GM12878 (cell line): ENCODE data around the gene CDC123. TPM values are rescaled to one million over a fixed set of nuclear protein-coding genes. Genes with fewer than 3 reads are reported as not detected.

ENCODE experiments used
- CHD1 ChIP-seq: IDR thresholded peaks from 2 replicates; pipeline ENCODE4 v1.6.1; 2012; ENCODE audit warnings: low read depth, low read length, improper control_type of control experiment
- CHD4 ChIP-seq: fragments of 200-600 bp; sonication (generic); IDR thresholded peaks from 2 replicates; pipeline ENCODE4 v1.6.1; 2016; ENCODE audit warnings: mild to moderate bottlenecking
- E4F1 ChIP-seq: fragments of 450-650 bp; IDR thresholded peaks from 2 replicates; pipeline ENCODE4 v1.6.1; 2018; ENCODE audit warnings: borderline replicate concordance, mild to moderate bottlenecking; ENCODE audit not compliant: partially characterized antibody
- GATAD2B ChIP-seq: fragments of 450-650 bp; conservative IDR thresholded peaks from 2 replicates; pipeline ENCODE4 v1.6.1; 2017; ENCODE audit warnings: low read depth, mild to moderate bottlenecking, moderate library complexity
- IRF3 ChIP-seq: fragments of 450-650 bp; IDR thresholded peaks from 2 replicates; pipeline ENCODE4 v1.6.1; 2014; ENCODE audit warnings: mild to moderate bottlenecking
- KLF5 ChIP-seq: fragments of 450-650 bp; IDR thresholded peaks from 2 replicates; pipeline ENCODE4 v1.6.1; 2014; ENCODE audit warnings: mild to moderate bottlenecking; ENCODE audit not compliant: partially characterized antibody
- MTA2 ChIP-seq: fragments of 450-650 bp; IDR thresholded peaks from 2 replicates; pipeline ENCODE4 v1.6.1; 2016; ENCODE audit warnings: low read depth, mild to moderate bottlenecking, moderate library complexity
- MYB ChIP-seq: fragments of 150-350 bp; IDR thresholded peaks from 2 replicates; pipeline ENCODE4 v1.6.1; 2014; ENCODE audit warnings: mild to moderate bottlenecking, low read depth, low read length, borderline replicate concordance
- NR2C1 ChIP-seq: fragments of 450-650 bp; IDR thresholded peaks from 2 replicates; pipeline ENCODE4 v1.6.1; 2017; ENCODE audit warnings: antibody characterized with exemption, mild to moderate bottlenecking, moderate library complexity
- PAX5 ChIP-seq: IDR thresholded peaks from 2 replicates; pipeline ENCODE4 v1.6.1; 2011; ENCODE audit warnings: low read depth, low read length, borderline replicate concordance
- POLR2AphosphoS2 ChIP-seq: IDR thresholded peaks from 2 replicates; pipeline ENCODE4 v1.6.1; 2011; ENCODE audit warnings: low read depth, mild to moderate bottlenecking, low read length, improper control_type of control experiment, moderate library complexity
- SKIL ChIP-seq: fragments of 450-650 bp; IDR thresholded peaks from 2 replicates; pipeline ENCODE4 v1.6.1; 2017; ENCODE audit warnings: mild to moderate bottlenecking, low read depth, inconsistent platforms; ENCODE audit not compliant: poor library complexity, severe bottlenecking
- YY1 ChIP-seq: IDR thresholded peaks from 2 replicates; pipeline ENCODE4 v1.6.1; 2011; ENCODE audit warnings: low read depth, mild to moderate bottlenecking, low read length
- ZBTB11 ChIP-seq: fragments of 450-650 bp; formaldehyde crosslinking; IDR thresholded peaks from 2 replicates; pipeline ENCODE4 v1.5.0; 2022; ENCODE audit warnings: mild to moderate bottlenecking, missing genetic modification characterization
- ZNF207 ChIP-seq: fragments of 450-650 bp; IDR thresholded peaks from 2 replicates; pipeline ENCODE4 v1.6.1; 2014; ENCODE audit warnings: antibody characterized with exemption, mild to moderate bottlenecking, borderline replicate concordance
- polyA plus RNA-seq, 11 experiments: library from polyadenylated mRNA; depleted of rRNA in 4 of 11; unstranded in 6 of 11; stranded (reverse) in 5 of 11; fragments of >200 nt; fragmentation: Nextera tagmentation in 4 of 11; fragmentation: Illumina TruSeq in 1 of 11; extraction: Ambion mirVana in 4 of 11; extraction: Trizol in 1 of 11; gene quantifications; 1 replicate in 1 of 11; 2 replicates in 10 of 11; pipeline versions ENCODE4 v1.2.1 to v1.2.3, GENCODE V29; 2011 to 2016; ENCODE audit warnings: inconsistent platforms in 2 of 11, missing spikeins in 2 of 11, low read depth in 1 of 11
- total RNA-seq, 4 experiments: library from RNA; depleted of rRNA in 3 of 4; stranded (reverse); fragments of >200 nt in 3 of 4; fragmentation: Illumina TruSeq in 1 of 4; extraction: Trizol in 1 of 4; gene quantifications; 2 replicates each; pipeline versions ENCODE4 v1.2.1 to v1.2.3, GENCODE V29; 2013 to 2021
- TF ChIP-seq, protein P1 (sequence below): IDR thresholded peaks from 2 replicates; pipeline ENCODE4 v1.6.1; 2012; ENCODE audit warnings: mild to moderate bottlenecking, low read depth, low read length

The CDC123 gene
- total and polyA plus RNA-seq, 10 of the 15 experiments (the other 5 are each of a cell fraction or from before 2014, with no cell fraction given): 128 to 360 (median 209) TPM

- TF ChIP-seq, protein P1, sequence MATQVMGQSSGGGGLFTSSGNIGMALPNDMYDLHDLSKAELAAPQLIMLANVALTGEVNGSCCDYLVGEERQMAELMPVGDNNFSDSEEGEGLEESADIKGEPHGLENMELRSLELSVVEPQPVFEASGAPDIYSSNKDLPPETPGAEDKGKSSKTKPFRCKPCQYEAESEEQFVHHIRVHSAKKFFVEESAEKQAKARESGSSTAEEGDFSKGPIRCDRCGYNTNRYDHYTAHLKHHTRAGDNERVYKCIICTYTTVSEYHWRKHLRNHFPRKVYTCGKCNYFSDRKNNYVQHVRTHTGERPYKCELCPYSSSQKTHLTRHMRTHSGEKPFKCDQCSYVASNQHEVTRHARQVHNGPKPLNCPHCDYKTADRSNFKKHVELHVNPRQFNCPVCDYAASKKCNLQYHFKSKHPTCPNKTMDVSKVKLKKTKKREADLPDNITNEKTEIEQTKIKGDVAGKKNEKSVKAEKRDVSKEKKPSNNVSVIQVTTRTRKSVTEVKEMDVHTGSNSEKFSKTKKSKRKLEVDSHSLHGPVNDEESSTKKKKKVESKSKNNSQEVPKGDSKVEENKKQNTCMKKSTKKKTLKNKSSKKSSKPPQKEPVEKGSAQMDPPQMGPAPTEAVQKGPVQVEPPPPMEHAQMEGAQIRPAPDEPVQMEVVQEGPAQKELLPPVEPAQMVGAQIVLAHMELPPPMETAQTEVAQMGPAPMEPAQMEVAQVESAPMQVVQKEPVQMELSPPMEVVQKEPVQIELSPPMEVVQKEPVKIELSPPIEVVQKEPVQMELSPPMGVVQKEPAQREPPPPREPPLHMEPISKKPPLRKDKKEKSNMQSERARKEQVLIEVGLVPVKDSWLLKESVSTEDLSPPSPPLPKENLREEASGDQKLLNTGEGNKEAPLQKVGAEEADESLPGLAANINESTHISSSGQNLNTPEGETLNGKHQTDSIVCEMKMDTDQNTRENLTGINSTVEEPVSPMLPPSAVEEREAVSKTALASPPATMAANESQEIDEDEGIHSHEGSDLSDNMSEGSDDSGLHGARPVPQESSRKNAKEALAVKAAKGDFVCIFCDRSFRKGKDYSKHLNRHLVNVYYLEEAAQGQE: no peak
- TF ChIP-seq CHD1 (no peak), YY1 (peak; percentile 66), KLF5 (peak; percentile 55), ZNF207 (peak; percentile 74), MTA2 (peak; percentile 99), CHD4 (no peak), ZBTB11 (CRISPR knock-in tag) (peak; percentile 88), NR2C1 (peak; percentile 100), MYB (no peak; the same call in 1 of the 2 replicates), POLR2AphosphoS2 (no peak), E4F1 (peak; percentile 87), GATAD2B (peak; percentile 66), IRF3 (no peak), SKIL (peak; percentile 78), PAX5 (no peak)
These were observed at the start of gene CDC123, which contains the start of gene NUDT5 (continued) for GRCh38 chr10:12195603-12196506.
